HCT116 (cell line): ENCODE results near the gene TLCD1. TPM values are rescaled to one million over a fixed set of nuclear protein-coding genes. Genes with fewer than 3 reads are reported as not detected.
A peak's percentile ranks its signal among the peaks of the same experiment; 100 is the strongest.

Experiments used
- ATAC-seq: fragments of 200-7000 bp; cut with Tn5 transposase; 2 replicates; pipeline ENCODE4 v1.9.1; 2020; ENCODE audit warnings: mild to moderate bottlenecking, moderate library complexity
- BruUV-seq: library from RNA; stranded (reverse); fragments of 400-500 nt; replicated peaks from 2 replicates; lab custom pipeline; 2021; lab: Mats Ljungman, UMichigan
- CTCF ChIA-PET: fragments of 300-600 bp; sonication (Branson Sonifier 250); formaldehyde crosslinking; loops from one replicate; lab custom pipeline; 2021; ENCODE audit warnings: antibody characterized with exemption; lab: Charles Lee
- POLR2A ChIA-PET: fragments of 300-600, 350-600 bp; sonication (Branson Sonifier 250); formaldehyde crosslinking; loops from one replicate; lab custom pipeline; 2021; ENCODE audit warnings: antibody characterized with exemption; lab: Charles Lee
- RAD21 ChIA-PET, 2 experiments: fragments of 300-600 bp; sonication (Branson Sonifier 250); formaldehyde crosslinking; loops; one replicate each; lab custom pipeline; 2023; ENCODE audit warnings: low total read pairs in 2 of 2; ENCODE audit not compliant: uncharacterized antibody in 2 of 2, unreplicated experiment in 2 of 2, low non-redundant PET in 1 of 2; lab: Charles Lee
- DNase-seq: peaks from one replicate; pipeline ENCODE4 v3.0.0-alpha.2; 2010; ENCODE audit warnings: low read depth, low spot score
- H2AFZ ChIP-seq: fragments of 200-600 bp; shearing (Covaris generic), sonication (generic); 2 replicates; pipeline ENCODE4 v1.6.1; 2017; ENCODE audit warnings: low read depth, mixed run types, mixed read lengths, antibody characterized with exemption, low read length; ENCODE audit not compliant: poor library complexity, severe bottlenecking
- H3K27ac ChIP-seq: 2 replicates; pipeline ENCODE4 v1.5.1; 2012; ENCODE audit warnings: low read depth, low read length
- H3K27me3 ChIP-seq: fragments of 200-600 bp; sonication (generic); 2 replicates; pipeline ENCODE4 v1.6.1; 2016; ENCODE audit warnings: mixed run types, low read length, mixed read lengths; ENCODE audit not compliant: insufficient read depth
- H3K36me3 ChIP-seq, 2 experiments: fragments of 200-500 bp in 1 of 2; fragments of 200-600 bp in 1 of 2; sonication (Bioruptor generic) in 1 of 2; sonication (generic) in 1 of 2; 2 replicates each; pipeline versions ENCODE4 v1.5.1 to v1.6.1; 2014 to 2016; ENCODE audit warnings: low read length in 2 of 2, inconsistent platforms in 1 of 2, mixed read lengths in 1 of 2, mixed run types in 1 of 2; ENCODE audit not compliant: insufficient read depth in 2 of 2, control insufficient read depth in 1 of 2
- H3K4me1 ChIP-seq, 2 experiments: fragments of 200-600 bp in 1 of 2; sonication (generic) in 1 of 2; 2 replicates each; pipeline versions ENCODE4 v1.5.1 to v1.6.1; 2012 to 2017; ENCODE audit warnings: low read length in 2 of 2, inconsistent platforms in 1 of 2, mild to moderate bottlenecking in 1 of 2, mixed read lengths in 1 of 2, mixed run types in 1 of 2, moderate library complexity in 1 of 2; ENCODE audit not compliant: insufficient read depth in 2 of 2, control insufficient read depth in 1 of 2
- H3K4me2 ChIP-seq: fragments of 200-600 bp; sonication (generic); 2 replicates; pipeline ENCODE4 v1.6.1; 2017; ENCODE audit warnings: mixed run types, low read length, mixed read lengths
- H3K4me3 ChIP-seq, 2 experiments: fragments of 200-600 bp in 1 of 2; sonication (generic) in 1 of 2; replicated peaks in 1 of 2; 2 replicates each; pipeline ENCODE4 v1.5.1; 2011 to 2016; ENCODE audit warnings: low read length in 2 of 2, control low read depth in 1 of 2, low read depth in 1 of 2, mild to moderate bottlenecking in 1 of 2, mixed read lengths in 1 of 2, mixed run types in 1 of 2
- H3K79me2 ChIP-seq: fragments of 200-600 bp; sonication (generic); 2 replicates; pipeline ENCODE4 v1.6.1; 2017; ENCODE audit warnings: mild to moderate bottlenecking, mixed run types, low read length, moderate library complexity, mixed read lengths; ENCODE audit not compliant: insufficient read depth
- H3K9ac ChIP-seq: fragments of 200-600 bp; sonication (generic); 2 replicates; pipeline ENCODE4 v1.6.1; 2016; ENCODE audit warnings: low read length, mixed read lengths
- H3K9me2 ChIP-seq: fragments of 200-600 bp; sonication (generic), shearing (Covaris generic); 2 replicates; pipeline ENCODE4 v1.6.1; 2017; ENCODE audit warnings: mixed run types, mild to moderate bottlenecking, moderate library complexity; ENCODE audit not compliant: insufficient read depth
- H3K9me3 ChIP-seq, 2 experiments: fragments of 200-500 bp in 1 of 2; fragments of 200-600 bp in 1 of 2; sonication (Bioruptor generic) in 1 of 2; sonication (generic) in 1 of 2; 2 replicates each; pipeline ENCODE4 v1.6.1; 2014 to 2017; ENCODE audit warnings: low read length in 2 of 2, mixed read lengths in 2 of 2, inconsistent platforms in 1 of 2, low read depth in 1 of 2, mild to moderate bottlenecking in 1 of 2, mixed run types in 1 of 2, moderate library complexity in 1 of 2; ENCODE audit not compliant: control insufficient read depth in 1 of 2, insufficient read depth in 1 of 2
- H4K20me1 ChIP-seq: fragments of 200-600 bp; sonication (generic), shearing (Covaris generic); 2 replicates; pipeline ENCODE4 v1.6.1; 2017; ENCODE audit warnings: mixed run types, mild to moderate bottlenecking, moderate library complexity; ENCODE audit not compliant: insufficient read depth
- CBX3 ChIP-seq: IDR thresholded peaks from 2 replicates; pipeline ENCODE4 v1.6.1; 2012; ENCODE audit warnings: low read depth
- ELF1 ChIP-seq: IDR thresholded peaks from 2 replicates; pipeline ENCODE4 v1.6.1; 2012; ENCODE audit warnings: low read depth, borderline replicate concordance
- EZH2 ChIP-seq: fragments of 200-600 bp; sonication (generic); IDR thresholded peaks from 2 replicates; pipeline ENCODE4 v1.6.1; 2017; ENCODE audit warnings: antibody characterized with exemption, mixed run types
- FOSL1 ChIP-seq: IDR thresholded peaks from 2 replicates; pipeline ENCODE4 v1.6.1; 2012; ENCODE audit warnings: low read depth
- MAX ChIP-seq: IDR thresholded peaks from 2 replicates; pipeline ENCODE4 v1.6.1; 2012
- SIN3A ChIP-seq: IDR thresholded peaks from 2 replicates; pipeline ENCODE4 v1.6.1; 2012; ENCODE audit warnings: low read depth
- ZBTB33 ChIP-seq: IDR thresholded peaks from 2 replicates; pipeline ENCODE4 v1.6.1; 2011; ENCODE audit warnings: mild to moderate bottlenecking, low read length, moderate library complexity; ENCODE audit not compliant: insufficient replicate concordance; ENCODE audit errors: extremely low read depth
- ZFX ChIP-seq: fragments of 450-650 bp; IDR thresholded peaks from 2 replicates; pipeline ENCODE4 v1.6.1; 2017
- intact Hi-C: fragments of 100-400 bp; cut with micrococcal nuclease; formaldehyde crosslinking; loops from 2 replicates; pipeline ENCODE4 v1.10.0; 2022
- total RNA-seq: library from RNA; stranded (reverse); gene quantifications from one replicate; pipeline ENCODE4 v1.2.1, GENCODE V29; 2021; ENCODE audit not compliant: unreplicated experiment

The TLCD1 gene
- total RNA-seq, 1 experiment from 2014 or later = 28.3 TPM

- POLR2A ChIA-PET = interaction anchor here (1.6 kb wide), 1 partner anchor 14 kb away, joined by 3 read pairs; the partner anchor contains the start of gene RPL23A
- Histone ChIP-seq H3K9me3 (no peaks in the 10 kb centered on the region), H3K27me3 (no peaks in the 10 kb centered on the region)
- intact Hi-C loops = no loop called here
- TF ChIP-seq CBX3 (no peak), ZBTB33 (no peak), MAX (no peak), ELF1 (no peak), ZFX (no peak), EZH2 (no peak), SIN3A (no peak), FOSL1 (no peak)
- TF ChIP-seq, all 23 proteins: peak for 0
- Histone ChIP-seq H3K9ac (no peak overlapping the region), H3K4me2 (no peak overlapping the region), H4K20me1 (no peaks in the 10 kb centered on the region), H3K4me3 (no peak overlapping the region), H3K79me2 (no peaks in the 10 kb centered on the region), H3K9me2 (no peaks in the 10 kb centered on the region), H2AFZ (no peak overlapping the region), H3K36me3 (peaks cover 10% of the 10 kb centered on the region in 2 experiments; a peak in 3 of 4 replicates), H3K4me1 (peaks cover 4 to 6% of the 10 kb centered on the region in 2 experiments; a peak in 2 of 4 replicates), H3K27ac (no peak overlapping the region)
- no peak for ATAC-seq
- RAD21 ChIA-PET = no interaction called here
- no peak for DNase-seq
- CTCF ChIA-PET = interaction anchor here (0.6 kb wide), 2 partner anchors 35 to 45 kb away, joined by 3 read pairs; no protein-coding TSS in a partner anchor
- BruUV-seq = TSS peak; percentile 5
These were observed 20.2 kb downstream of the TLCD1 start for GRCh38 chr17:28705728-28706334.
